ENCODE results near the gene MTFP1.
A peak's percentile ranks its signal among the peaks of the same experiment; 100 is the strongest.
"Not testable (repeated sequence)": the region's sequence is repeated elsewhere in the genome, so short reads cannot be mapped to it uniquely, and the experiment has no call there.

The MTFP1 gene

DNA sequence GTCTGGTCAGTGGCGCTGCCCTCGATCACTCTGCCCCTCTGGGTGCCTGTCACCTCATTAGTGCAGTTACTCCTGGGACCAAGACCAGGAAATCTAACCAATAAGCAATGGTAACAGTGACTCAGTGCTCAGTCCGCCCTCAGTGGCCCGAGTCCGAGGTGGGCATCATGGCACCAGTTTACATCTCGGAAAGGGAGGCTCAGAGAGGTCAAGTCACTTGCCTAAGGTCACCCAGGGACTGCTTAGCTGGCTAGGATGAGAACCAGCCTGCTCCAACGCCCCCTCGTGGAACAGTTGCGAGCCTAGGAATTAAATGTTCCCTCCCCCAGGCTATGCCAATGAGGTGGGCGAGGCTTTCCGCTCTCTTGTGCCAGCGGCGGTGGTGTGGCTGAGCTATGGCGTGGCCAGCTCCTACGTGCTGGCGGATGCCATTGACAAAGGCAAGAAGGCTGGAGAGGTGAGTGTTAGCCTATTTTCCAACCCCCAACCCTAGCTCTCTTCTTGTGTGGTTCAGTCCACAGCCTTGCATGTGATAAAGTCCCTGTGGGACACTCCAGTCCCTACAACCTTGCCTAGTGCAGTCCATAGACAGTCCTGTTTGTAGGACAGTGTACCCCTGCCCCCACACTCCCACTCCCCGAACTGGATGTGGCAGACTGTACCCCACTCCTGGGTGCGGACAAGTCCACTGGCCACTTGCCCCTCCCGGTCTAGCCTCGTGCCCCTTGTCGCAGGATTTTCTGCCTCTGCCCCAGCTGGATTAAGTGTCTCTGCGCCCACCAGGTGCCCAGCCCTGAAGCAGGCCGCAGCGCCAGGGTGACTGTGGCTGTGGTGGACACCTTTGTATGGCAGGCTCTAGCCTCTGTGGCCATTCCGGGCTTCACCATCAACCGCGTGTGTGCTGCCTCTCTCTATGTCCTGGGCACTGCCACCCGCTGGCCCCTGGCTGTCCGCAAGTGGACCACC, 1.1 kb downstream of the MTFP1 start:
- DNase-seq (ENCODE audit: low spot score), result peak; percentile 91

DNA sequence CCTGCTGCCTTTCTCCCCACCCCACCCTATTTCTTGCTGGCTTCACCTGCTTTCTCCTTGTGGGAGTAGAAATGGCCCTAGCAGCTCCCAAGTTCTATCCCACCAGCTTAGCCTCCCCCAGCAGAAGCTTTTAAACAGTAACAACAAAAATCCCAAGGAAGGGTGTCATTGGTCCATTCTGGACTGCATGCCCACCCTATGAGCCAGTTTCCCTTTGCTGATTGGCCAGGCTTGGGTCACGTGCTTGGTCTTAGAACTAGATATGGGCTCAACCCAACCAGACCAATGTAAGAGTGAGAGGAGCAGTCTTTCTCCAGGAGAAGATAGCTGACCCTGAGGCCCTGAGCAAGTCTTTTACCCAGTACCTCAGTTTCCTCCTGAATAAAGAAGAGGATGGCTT, 2.3 kb downstream of the MTFP1 start:
- DNase-seq (ENCODE audit: low spot score), result no peak

DNA sequence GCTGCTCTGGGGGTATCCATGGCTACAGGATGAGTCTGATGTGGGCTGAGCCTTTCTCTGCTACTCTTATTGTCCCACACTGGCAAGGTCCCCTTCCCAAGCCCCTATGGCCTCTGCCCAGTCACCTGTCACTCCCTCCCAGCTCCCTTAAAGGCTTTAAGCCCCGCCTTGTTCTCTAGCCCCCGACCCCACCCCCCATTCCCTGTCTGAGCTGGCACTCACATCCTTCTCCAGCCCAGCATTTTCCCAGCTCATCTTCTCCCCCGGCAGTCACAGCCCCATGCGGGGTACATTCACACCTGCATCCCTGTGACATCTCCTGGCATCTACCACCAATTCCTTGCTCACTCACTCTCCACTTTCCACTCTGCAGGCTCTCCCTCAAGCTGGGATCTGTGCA, 4.3 kb downstream of the MTFP1 start:
- DNase-seq (ENCODE audit: low spot score), result no peak

DNA sequence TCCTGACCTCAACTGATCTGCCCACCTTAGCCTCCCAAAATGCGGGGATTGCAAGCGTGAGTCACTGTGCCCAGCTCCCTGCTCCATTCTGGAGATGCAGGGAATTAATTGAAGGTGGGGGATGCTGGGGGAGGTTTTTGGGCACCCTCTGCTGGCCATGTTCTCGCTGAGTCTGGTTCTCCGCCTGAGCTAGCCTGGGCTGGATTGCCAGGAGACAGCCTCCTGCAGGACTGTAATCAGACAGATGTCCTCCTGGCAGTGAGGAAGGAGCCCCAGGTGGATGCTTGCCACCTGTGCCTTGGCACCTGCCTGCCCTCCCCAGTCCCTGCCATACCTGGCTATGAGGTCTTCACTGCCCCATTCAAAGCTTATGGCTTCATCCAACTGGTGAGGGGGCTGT, 5.4 kb downstream of the MTFP1 start:
- peak; percentile 31 for DNase-seq (ENCODE audit: low spot score)

DNA sequence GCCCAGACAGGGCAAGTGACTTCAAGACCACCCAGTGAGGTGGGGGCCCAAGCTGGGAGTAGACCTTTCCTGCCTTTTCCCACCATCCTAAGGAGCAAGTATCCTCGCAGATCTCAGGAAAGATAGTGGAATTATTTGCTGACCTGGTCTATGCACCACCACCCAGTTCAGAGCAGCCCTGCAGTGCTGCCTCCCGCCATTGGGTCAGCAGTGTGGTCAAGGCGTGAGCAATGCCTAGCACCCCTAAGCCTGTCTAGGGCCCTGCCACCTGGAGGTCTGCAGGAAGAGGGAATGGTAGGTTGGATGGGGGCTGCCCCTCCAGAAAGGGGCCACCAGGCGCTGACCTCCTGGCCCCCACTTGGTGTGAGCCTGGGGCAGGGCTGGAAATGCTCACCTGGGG, 6.5 kb downstream of the MTFP1 start:
- no peak for DNase-seq (ENCODE audit: low spot score)

DNA sequence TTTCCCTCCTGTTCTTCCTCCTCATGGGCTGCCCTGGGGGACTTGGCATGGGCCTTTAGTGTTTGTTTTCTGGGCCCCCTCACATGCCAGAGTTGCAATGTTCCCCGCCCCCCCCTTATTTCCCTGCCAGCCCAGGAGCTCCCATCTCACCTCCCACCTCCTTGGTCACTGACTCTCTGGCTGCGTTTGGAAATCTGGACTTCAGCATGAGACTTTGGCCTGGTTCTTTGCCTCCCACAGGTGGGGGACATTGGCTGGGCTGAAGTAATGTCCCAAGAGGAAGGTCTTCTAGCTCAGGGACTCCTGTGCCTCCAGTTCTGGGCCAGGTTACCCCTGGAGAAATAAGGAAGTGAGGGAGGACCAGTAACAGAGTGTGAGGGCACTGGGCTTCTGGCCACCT, 7.0 kb downstream of the MTFP1 start:
- no peak for DNase-seq (ENCODE audit: low spot score)

DNA sequence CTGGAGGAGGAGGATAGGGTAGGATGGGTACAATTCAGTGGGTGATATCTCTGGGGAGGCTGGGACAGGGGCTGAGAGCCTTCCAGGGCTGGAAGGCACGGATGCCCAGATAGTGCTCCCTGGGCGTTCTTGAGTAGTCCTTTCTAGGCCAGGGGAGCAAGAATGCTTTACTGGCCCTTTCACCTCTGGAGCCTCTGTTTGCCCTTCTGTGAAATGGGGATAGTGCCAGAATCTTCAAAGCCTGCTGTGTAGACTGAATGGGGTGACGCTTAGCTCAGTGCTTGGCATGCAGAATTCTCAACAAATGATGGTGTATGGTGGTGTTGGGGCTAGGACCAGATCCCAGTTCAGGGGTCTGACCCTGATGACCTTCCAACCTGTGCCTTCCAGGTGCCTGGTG, 7.7 kb downstream of the MTFP1 start:
- no peak for DNase-seq (ENCODE audit: low spot score)

DNA sequence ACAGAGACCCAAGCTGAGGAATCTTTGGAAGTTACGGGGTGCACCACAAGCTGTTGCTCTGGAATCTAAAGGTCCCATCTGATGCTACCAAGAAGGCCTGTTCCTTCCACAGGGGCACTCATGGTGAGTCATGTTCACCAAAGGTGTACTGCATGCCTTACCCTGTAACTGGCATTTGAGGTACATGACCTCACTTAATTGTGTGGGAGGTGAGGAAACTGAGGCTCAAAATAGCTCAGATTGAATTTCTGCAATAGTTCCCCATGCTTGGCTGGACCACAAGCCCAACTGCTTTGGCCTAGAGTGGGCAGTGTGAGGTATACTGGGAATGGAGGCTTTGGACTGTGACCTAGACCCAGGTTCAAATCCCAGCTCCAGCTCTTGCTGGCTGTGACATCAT, 8.2 kb downstream of the MTFP1 start:
- no peak for DNase-seq (ENCODE audit: low spot score)

DNA sequence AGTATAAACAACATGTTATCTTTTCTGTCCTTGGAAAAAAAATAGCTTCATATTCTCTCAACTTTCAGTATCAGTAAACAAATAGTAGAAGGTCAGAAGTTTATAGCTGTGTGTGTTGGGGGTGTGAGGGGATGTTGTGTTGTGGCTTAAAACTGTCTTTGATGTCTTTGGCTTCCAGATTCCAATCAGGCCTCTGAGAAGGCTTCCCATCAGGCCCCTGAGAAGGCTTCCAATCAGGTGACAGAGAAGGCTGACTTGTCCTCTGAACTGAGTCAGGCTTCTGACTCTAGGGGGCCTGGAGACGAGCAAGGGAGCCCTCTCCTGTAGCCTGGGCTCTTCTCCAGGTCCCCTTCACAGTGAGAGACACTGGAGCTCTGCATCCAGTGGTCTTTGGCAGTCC, 9.3 kb downstream of the MTFP1 start:
- no peak for DNase-seq (ENCODE audit: low spot score)

DNA sequence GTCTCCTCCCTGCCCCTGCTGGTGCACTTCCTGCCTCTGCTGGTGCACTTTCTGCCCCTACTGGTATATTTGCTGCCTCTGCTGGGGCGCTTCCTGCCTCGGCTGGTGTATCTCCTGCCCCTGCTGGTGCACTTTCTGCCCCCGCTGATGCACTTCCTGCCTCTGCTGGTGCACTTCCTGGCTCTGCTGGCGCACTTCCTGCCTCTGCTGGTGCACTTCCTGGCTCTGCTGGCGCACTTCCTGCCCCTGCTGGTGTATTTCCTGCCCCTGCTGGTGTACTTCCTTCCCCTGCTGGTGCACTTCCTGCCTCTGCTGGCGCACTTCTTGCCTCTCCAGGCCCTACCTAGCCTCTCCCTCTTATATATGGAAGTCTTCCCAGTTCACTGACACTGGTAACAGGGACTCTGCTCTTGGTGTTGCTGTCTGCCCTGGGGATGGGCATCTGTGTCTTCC, 10.1 kb downstream of the MTFP1 start:
- DNase-seq (ENCODE audit: low spot score), result no peak

DNA sequence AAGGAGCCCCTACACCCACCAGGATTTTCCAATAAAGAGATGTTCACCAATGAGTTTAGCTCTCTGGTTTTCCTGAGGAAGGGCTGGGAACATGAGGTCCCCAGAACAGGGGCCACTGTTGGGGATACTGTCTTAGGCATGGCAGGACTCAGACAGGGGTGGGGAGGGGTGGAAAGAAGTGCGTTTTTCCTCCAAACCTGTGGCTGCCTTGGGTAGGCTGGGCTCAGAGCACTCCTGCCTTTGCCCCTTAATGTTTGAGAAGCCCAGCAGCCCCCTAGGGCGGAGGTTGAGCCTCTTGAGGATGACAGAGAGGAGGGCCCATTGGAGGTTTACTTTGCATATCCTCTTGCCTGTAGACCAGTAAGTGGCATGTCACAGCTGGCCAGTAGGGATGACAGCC, 10.6 kb downstream of the MTFP1 start:
- no peak for DNase-seq (ENCODE audit: low spot score)

DNA sequence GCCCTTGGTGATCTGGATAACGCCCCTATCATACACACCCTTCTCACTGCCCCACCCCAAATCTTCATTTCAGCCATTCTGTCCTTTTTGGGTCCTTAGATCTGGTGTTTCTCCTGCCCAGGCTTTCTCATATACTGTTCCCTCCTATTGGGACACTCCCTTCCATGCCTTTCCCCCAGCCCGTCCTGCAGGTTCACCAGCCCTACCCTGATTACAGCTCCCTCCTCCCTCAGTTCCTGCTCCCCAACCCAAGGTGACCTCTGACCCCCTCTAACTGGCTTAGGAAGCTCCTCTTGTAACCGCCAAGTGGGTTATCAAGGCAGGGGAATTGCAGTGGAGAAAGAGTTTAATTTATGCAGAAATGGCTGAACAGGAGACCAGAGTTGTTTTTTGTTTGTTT, 13.0 kb downstream of the MTFP1 start:
- no peak for DNase-seq (ENCODE audit: low spot score)

DNA sequence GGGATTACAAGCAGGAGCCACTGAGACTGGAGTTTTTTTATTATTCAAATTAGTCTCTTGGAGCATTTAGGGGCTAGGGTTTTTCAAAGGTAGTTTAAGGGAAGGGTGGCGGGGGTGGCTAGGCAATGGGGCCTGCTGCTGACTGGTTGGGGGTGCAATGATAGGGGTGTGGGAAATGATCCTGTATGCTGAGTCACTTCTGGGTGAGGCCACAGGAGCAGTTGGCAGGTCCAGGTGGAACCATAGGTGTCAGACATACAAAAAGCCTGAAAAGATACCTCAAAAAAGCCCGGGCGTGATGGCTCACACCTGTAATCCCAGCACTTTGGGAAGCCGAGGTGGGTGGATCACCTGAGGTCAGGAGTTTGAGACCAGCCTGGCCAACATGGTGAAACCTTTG, 13.7 kb downstream of the MTFP1 start:
- DNase-seq (ENCODE audit: low spot score), result no peak

DNA sequence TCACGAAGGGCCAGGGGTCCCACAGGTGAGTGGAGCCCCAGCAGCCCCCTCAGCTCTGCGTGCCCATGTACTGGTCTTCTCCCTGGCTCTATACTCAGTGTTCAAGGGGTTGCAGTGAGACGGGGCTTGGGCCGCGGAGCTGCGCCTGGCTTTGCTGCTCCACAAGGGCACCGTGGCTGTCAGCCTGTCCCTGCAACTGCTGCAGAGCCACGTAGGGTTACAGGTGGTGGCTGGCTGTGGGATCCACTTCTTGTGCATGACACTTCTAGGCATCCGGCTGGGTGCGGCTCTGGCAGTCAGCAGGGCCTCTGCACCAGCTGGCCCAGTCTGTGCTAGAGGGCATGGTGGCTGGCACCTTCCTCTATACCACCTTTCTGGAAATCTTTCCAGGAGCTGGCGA, 14.3 kb downstream of the MTFP1 start:
- no peak for DNase-seq (ENCODE audit: low spot score)

DNA sequence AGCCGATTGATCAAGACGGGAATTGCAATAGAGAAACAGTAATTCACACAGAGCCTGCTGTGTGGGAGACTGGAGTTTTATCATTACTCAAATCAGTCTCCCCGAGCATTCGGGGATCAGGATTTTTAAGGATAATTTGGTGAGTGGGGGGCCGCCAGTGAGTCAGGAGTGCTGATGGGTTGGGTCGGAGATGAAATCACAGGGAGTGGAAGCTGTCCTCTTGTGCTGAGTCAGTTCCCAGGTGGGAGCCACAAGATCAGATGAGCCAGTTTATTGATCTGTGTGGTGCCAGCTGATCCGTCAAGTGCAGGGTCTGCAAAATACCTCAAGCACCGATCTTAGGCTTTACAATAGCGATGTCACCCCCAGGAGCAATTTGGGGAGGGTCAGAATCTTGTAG, 15.5 kb downstream of the MTFP1 start:
- no peak for DNase-seq (ENCODE audit: low spot score)

DNA sequence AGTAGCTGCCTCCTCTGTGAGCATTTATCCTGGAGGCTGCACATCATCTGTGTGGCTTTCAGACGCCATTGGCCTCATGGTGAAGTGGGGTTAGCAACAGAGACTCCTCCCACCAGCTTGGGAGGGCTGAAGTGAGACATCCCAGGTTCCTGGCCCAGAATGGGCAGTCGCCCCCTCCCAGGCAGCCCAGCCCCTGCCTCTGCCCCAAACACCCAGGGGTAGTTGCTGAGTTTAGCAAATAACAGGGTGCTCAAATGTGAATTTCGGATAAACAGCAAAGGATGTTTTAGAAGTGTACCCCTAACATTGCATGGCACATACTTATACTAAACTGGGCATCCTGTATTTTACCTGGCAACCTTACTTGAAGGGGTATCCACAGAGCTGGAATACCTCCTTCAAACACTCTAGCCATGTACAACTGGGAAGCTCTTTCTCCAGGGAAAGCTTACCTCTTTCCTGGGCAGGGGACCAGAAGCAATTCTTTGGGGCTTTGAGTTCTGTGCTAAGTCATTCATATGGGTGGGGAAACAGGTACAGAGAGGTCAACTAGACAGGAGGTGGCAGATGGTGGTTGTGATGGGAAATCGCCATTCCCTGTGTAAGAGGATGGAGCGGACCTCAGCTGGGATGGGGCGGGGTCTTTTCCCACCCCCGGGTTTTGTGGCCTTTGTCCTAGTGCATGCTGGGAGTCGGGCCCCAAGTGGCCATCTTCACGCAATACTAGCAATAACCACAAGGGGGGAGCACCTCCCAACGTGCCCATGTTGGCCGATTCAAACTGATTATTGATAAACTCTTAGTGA, 19.3 kb downstream of the MTFP1 start:
- peak; percentile 93 for DNase-seq (ENCODE audit: low spot score)

DNA sequence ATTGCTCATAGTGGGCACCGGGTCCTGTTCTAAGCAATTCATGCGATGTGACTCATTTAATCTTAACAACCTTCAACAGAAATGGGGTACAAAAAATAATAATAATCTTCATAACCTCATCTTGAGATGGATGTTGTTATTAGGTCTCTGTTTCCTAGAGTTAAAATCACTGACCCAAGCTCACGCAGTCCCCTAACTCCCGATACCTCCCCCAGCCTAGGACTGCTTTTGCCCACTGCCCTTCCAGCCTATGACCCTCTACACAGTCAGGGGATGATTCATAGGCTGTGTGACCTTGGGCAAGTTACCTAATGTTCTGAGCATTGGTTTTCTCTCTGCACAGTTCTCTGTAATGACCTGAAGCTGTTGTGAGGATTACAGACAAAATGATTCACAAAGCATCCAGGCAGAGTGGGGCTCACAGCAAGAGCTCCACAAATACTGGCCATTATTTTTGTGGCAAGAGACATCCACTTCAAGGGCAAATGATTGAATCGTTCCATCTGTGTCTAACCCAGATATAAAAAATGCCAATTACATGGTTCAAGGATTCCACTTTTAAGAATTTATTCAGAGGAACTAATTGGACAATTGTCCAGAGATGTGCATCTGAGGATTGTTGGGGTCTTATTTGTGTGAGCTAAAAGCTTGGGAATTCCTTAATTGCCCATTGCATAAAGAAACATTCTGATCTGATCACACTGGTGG, 20.0 kb downstream of the MTFP1 start:
- no peak for DNase-seq (ENCODE audit: low spot score)

DNA sequence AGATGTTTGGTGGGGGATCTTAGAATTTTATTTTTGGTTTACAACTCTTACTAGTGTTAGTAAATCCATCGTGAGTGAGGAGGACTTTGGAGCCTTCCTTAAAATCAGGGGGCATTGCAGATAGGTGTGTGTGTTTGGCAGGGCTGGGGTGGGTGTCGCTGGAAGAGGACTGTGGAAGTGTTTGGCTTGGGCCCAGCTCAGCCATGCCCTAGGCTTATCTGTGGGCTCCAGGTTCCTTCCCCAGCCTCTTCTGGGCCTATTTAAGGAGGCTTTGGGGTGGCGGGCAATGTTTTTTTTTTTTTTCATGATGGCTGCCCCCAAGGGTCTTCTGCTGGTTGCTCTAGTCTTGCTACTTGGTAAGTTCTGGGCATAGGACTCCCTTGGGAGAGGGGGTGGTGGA, 22.1 kb downstream of the MTFP1 start:
- no peak for DNase-seq (ENCODE audit: low spot score)

DNA sequence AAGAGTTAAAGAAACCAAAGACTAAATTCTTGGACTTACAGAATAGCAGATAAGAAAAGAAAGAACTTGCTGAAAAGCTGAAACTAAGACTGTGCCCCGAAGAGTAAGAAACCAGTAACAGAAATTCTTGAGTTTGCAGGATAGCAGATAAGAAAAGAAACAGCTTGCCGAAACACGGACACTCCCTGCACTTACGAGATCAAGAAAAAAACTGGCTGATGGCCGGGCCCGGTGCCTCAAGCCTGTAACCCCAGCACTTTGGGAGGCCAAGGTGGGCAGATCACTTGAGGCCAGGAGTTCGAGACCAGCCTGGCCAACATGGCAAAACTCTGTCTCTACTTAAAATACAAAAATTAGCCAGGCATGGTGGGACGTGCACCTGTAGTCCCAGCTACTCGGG, 25.9 kb downstream of the MTFP1 start:
- not testable (repeated sequence) for DNase-seq (ENCODE audit: low spot score)

DNA sequence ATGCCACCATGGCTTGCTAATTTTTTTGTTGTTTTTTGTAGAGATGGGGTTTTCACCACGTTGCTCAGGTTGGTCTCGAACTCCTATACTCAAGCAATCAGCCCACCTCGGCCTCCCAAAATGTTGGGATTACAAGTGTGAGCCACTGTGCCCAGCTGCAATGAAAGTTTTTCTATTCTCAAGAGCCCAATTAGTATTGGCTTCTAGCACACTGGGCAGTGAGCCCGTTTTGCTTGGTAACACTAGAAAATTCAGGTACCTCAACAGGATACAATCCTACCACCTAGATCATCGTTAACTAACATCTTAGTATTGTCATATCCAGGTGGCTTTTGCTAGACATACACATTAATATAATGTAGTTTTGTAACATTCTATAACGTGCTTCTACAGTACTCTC, 27.3 kb downstream of the MTFP1 start:
- DNase-seq (ENCODE audit: low spot score), result no peak

DNA sequence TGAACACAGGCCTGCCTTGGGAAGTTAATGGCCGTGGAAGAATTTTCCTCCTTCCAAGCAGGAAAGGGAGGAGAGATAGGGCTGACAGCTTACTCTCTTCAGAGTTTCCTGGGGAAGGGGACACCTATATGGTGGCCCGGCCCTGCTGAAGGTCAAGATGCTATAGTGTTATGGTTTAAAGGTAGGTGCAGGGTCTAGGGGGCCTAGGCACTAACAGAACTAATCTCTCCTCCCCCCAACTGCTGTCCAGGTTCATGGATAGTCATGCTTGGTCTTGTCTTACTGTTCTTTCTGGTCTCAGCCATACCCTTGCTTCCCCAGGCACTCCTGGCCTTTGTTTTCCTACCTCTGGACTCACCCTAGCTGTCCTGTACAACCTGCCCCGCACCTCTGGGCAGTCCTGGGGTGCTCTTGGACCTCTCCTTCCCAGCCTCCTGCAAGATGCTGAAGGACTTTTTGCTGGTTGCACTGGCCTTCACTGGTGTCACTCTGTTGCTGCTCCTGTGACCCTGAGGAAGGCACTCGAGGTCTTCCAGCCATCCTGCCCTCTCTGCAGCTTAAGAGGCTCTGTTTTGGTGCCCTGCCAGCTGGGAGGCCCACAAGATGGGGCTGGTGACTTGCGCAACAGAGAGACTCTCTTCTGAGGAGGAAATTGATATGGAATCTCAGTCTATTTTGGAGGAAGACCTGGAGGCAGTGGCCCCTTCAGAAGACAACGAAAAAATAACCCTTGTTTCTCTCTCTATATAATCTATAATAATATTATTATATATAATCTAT, 28.4 kb downstream of the MTFP1 start:
- no peak for DNase-seq (ENCODE audit: low spot score)
